Measurements from ENCODE around the gene RNF181.

DNA sequence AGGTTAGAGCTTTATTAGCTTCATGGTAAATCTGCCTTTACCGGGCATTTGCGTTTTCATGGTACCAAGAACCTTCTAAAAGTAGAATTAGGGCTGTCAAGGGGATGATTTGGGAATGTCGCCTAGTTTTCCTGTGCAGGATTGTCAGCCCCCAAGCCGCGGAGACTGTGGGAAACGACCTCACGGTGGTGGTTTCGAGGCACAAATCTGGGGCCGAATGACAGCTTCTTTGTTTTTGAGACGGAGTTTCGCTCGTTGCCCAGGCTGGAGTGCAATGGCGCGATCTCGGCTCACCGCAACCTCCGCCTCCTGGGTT lies 19.8 kb downstream of the RNF181 start:
- TF ChIP-seq POLR2A (IDR thresholded peaks at IDR 0.05; ENCODE audit: low read depth, low read length) (no peak), POU2F2 (IDR thresholded peaks at IDR 0.05; ENCODE audit: low read depth, low read length) (no peak), POLR2AphosphoS5 (IDR thresholded peaks at IDR 0.05; ENCODE audit: low read depth, low read length) (no peak), TAF1 (IDR thresholded peaks at IDR 0.05; ENCODE audit: low read depth, low read length) (no peak), SPI1 (IDR thresholded peaks at IDR 0.05; ENCODE audit: low read depth, low read length) (no peak)

Measured in GM12891 (cell line).